ENCODE data around the gene PRR33.

DNA sequence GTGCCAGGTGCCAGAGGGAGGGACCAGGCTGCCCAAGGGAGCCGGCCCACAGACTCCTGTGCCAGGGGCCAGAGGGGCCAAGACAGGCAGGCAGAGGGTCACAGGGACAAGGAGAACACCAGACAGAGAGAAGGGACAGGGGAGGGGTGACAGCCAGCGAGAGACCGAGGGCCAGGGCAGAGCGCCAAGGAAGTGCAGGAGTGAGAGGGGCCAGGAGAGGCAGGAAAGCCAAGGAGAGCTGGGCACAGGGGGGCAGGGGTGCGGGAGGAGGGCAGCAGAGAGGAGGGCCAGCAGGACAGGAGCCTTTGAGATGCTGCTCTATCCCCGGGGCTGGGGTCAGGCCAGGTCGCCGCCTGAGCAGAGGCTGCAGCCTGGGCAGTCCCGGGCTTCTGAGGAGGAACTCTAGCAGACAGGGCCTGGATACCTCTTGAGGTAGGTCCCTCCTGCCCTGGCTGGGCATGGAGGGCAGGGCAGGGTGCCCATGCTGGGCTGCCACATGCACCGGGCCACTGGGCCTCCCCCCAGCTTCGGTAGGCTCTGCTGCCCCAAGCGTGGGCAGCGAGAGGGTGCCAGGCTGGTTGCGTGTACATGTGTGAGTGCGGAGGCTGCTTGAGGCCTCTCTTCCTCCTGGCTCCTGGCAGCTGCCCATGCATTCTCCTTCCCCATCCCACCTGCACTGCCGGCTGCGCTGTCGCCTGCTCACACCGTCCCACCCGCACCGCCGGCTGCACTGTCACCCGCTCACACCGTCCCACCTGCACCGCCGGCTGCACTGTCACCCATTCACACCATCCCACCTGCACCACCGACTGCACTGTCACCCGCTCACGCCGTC lies 26.6 kb downstream of the PRR33 start:
- no peak for TF ChIP-seq YY1 (IDR thresholded peaks at IDR 0.05; ENCODE audit: insufficient read depth, insufficient read length)
- TF ChIP-seq SUZ12 (IDR thresholded peaks at IDR 0.05; ENCODE audit: extremely low read depth, insufficient read depth, insufficient read length) = no peak
